ENCODE measurements around the gene SYT7. TPM values are rescaled to one million over a fixed set of nuclear protein-coding genes. Genes with fewer than 3 reads are reported as not detected.

SYT7 gene
- total RNA-seq, 2 donors from 2014 or later: 8.5 to 28.4 TPM

- Histone ChIP-seq H3K4me3 (no peak overlapping the region), H3K27me3 (peaks cover 20% of the 10 kb centered on the region), H3K36me3 (no peaks in the 10 kb centered on the region), H3K9ac (ENCODE audit: low read depth in 2 of 2, low read length in 2 of 2) (no peak overlapping the region), H3K4me1 (no peaks in the 10 kb centered on the region), H3K27ac (no peak overlapping the region), H3K9me3 (no peaks in the 10 kb centered on the region)
- TF ChIP-seq, protein P1, sequence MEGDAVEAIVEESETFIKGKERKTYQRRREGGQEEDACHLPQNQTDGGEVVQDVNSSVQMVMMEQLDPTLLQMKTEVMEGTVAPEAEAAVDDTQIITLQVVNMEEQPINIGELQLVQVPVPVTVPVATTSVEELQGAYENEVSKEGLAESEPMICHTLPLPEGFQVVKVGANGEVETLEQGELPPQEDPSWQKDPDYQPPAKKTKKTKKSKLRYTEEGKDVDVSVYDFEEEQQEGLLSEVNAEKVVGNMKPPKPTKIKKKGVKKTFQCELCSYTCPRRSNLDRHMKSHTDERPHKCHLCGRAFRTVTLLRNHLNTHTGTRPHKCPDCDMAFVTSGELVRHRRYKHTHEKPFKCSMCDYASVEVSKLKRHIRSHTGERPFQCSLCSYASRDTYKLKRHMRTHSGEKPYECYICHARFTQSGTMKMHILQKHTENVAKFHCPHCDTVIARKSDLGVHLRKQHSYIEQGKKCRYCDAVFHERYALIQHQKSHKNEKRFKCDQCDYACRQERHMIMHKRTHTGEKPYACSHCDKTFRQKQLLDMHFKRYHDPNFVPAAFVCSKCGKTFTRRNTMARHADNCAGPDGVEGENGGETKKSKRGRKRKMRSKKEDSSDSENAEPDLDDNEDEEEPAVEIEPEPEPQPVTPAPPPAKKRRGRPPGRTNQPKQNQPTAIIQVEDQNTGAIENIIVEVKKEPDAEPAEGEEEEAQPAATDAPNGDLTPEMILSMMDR (IDR thresholded peaks at IDR 0.05): no peak
- no peak for DNase-seq
- intact Hi-C loops (cut with DNase I): no loop called here
These were observed 24.3 kb downstream of the SYT7 start for GRCh38 chr11:61556621-61557020.

DNA sequence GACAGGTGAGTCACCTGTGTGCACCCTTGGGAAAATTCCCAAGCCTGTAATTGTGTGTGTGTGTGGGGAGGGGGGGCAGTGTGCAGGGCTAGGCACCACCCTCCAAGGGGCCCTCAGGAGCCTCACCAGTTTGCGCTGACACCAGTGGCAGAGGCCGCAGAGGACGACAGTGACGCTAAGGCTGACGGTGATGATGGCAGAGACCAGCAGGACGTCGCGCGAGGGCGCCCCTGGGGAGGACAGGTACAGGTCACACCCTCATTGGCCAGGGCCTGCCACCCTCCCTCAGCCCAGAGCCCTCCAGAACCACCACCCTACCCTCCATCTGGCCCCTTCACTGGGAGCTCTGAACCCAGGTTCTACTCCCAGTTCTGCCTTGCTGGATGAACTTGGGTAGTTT is 24.9 kb downstream of the SYT7 start:
- Histone ChIP-seq H3K27me3 (peaks cover 20% of the 10 kb centered on the region), H3K4me3 (no peak overlapping the region), H3K27ac (no peak overlapping the region), H3K36me3 (no peaks in the 10 kb centered on the region), H3K9me3 (no peaks in the 10 kb centered on the region), H3K4me1 (no peaks in the 10 kb centered on the region), H3K9ac (ENCODE audit: low read depth in 2 of 2, low read length in 2 of 2) (no peak overlapping the region)
- no peak for DNase-seq
- intact Hi-C loops (cut with DNase I): no loop called here
- TF ChIP-seq, protein P1 (IDR thresholded peaks at IDR 0.05): no peak

DNA sequence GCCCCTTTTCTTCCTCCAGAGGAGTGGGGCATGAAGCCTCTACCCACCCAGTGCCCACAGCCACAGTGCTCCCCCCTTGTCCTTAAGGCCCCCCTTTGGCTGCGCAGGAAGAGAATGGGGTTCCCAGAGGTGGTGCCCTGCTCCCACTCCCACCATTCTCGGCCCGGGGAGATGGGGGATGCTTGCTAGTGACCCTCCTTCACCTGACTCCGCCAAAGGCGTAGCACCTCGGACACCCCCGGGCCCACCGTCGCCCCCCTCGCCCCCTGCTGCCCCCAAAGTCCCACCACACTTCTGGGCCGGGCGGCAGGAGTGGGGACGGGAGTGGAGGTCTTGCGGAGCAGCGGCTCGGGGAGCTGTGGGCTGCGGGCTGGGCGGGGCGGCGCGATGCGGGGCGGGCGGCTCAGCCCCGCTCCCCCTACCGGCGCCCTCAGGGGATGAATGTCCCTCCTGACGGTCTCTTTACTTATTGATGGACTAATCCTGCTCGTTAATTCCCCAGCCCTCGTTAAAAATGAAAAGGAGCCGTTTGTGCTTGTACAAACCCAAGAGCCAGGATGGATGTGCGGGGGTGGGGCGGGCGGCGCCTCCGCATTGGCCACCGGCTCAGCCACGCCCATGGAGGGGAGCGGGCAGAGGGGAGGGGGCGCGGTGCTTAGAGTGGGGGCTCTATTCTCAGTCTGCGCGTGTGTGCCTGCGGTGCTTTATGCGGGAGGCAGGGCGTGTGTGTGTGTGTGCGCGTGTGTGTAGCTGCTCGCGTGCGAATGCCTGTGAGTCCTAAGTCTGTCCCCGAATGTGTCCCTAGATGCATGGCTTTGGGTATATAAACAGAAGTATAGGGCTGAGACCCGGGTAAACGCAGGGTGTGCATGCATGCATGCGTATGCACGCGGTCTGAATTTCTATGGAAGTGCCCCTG is 25.6 kb downstream of the SYT7 start:
- Histone ChIP-seq H3K27me3 (peaks cover 20% of the 10 kb centered on the region), H3K27ac (no peak overlapping the region), H3K4me1 (no peaks in the 10 kb centered on the region), H3K9me3 (no peaks in the 10 kb centered on the region), H3K36me3 (no peaks in the 10 kb centered on the region), H3K4me3 (no peak overlapping the region), H3K9ac (ENCODE audit: low read depth in 2 of 2, low read length in 2 of 2) (no peak overlapping the region)
- TF ChIP-seq, protein P1 (IDR thresholded peaks at IDR 0.05): no peak
- intact Hi-C loops (cut with DNase I): no loop called here
- DNase-seq: no peak

GRCh38 chr11:61554172-61554988 is 26.5 kb downstream of the SYT7 start:
- DNase-seq: no peak
- Histone ChIP-seq H3K9ac (ENCODE audit: low read depth in 2 of 2, low read length in 2 of 2) (no peak overlapping the region), H3K27ac (no peak overlapping the region), H3K36me3 (no peaks in the 10 kb centered on the region), H3K9me3 (no peaks in the 10 kb centered on the region), H3K27me3 (peaks cover 20% of the 10 kb centered on the region), H3K4me1 (no peaks in the 10 kb centered on the region), H3K4me3 (no peak overlapping the region)
- intact Hi-C loops (cut with DNase I): no loop called here
- TF ChIP-seq, protein P1 (IDR thresholded peaks at IDR 0.05): no peak

- H3K36me3 ChIP-seq: no peaks in the 10 kb centered on the region
- TF ChIP-seq, protein P1 (IDR thresholded peaks at IDR 0.05): no peak
- no peaks in the 10 kb centered on the region for H3K4me1 ChIP-seq
- H3K27ac ChIP-seq: no peak overlapping the region
- no peak overlapping the region for H3K9ac ChIP-seq (ENCODE audit: low read depth in 2 of 2, low read length in 2 of 2)
- peaks cover 20% of the 10 kb centered on the region for H3K27me3 ChIP-seq
- intact Hi-C loops (cut with DNase I): no loop called here
- no peak for DNase-seq
- no peaks in the 10 kb centered on the region for H3K9me3 ChIP-seq
- H3K4me3 ChIP-seq: no peak overlapping the region
These were observed 27.3 kb downstream of the SYT7 start for GRCh38 chr11:61553373-61554171.
